8988T (cell line): ENCODE measurements around the gene APBA2.
"Not testable (repeated sequence)": the region's sequence is repeated elsewhere in the genome, so short reads cannot be mapped to it uniquely, and the experiment has no call there.

ENCODE experiments used
- DNase-seq: peaks from one replicate; pipeline ENCODE4 v3.0.0; 2011

Gene APBA2

GRCh38 chr15:28879551-28879950 is 6.2 kb upstream of the APBA2 start:
- DNase-seq, result no peak

GRCh38 chr15:28880680-28881079 is 5.1 kb upstream of the APBA2 start:
- DNase-seq, result no peak

GRCh38 chr15:28881170-28881569 is 4.6 kb upstream of the APBA2 start:
- no peak for DNase-seq

GRCh38 chr15:28881600-28881999 is 4.2 kb upstream of the APBA2 start:
- no peak for DNase-seq

GRCh38 chr15:28884151-28884940 is 1.4 kb upstream of the APBA2 start:
- no peak for DNase-seq

- no peak for DNase-seq
Observed at GRCh38 chr15:28885128-28885629, 595 bp upstream of the APBA2 start.

- DNase-seq, result no peak
Observed at GRCh38 chr15:28886431-28887338, 911 bp downstream of the APBA2 start.

- DNase-seq, result no peak
Observed at GRCh38 chr15:28887339-28888174, 1.8 kb downstream of the APBA2 start.

- no peak for DNase-seq
Observed at GRCh38 chr15:28888302-28888894, 2.6 kb downstream of the APBA2 start.

GRCh38 chr15:28888900-28889299 is 3.1 kb downstream of the APBA2 start:
- DNase-seq, result no peak

- no peak for DNase-seq
Observed at GRCh38 chr15:28889346-28889745, 3.6 kb downstream of the APBA2 start.

- not testable (repeated sequence) for DNase-seq
Observed at GRCh38 chr15:28889871-28890270, 4.1 kb downstream of the APBA2 start.

GRCh38 chr15:28890291-28890690 is 4.5 kb downstream of the APBA2 start:
- DNase-seq, result not testable (repeated sequence)

- DNase-seq, result no peak
Observed at GRCh38 chr15:28890711-28891495, 5.1 kb downstream of the APBA2 start.

- DNase-seq, result no peak
Observed at GRCh38 chr15:28891588-28891987, 5.8 kb downstream of the APBA2 start.

- DNase-seq, result no peak
Observed at GRCh38 chr15:28892789-28893610, 7.2 kb downstream of the APBA2 start.

GRCh38 chr15:28894631-28895030 is 8.9 kb downstream of the APBA2 start:
- DNase-seq, result no peak

- no peak for DNase-seq
Observed at GRCh38 chr15:28895146-28895545, 9.4 kb downstream of the APBA2 start.

GRCh38 chr15:28895566-28895965 is 9.8 kb downstream of the APBA2 start:
- no peak for DNase-seq

- DNase-seq, result no peak
Observed at GRCh38 chr15:28896951-28897350, 11.2 kb downstream of the APBA2 start.
